Psoas muscle (tissue), 8 donors: ENCODE results near the gene IER5. TPM values are rescaled to one million over a fixed set of nuclear protein-coding genes. Genes with fewer than 3 reads are reported as not detected.

Source experiments
- ATAC-seq, 4 donors: fragments of 200-7000 bp; cut with Tn5 transposase; one replicate each; pipeline ENCODE4 v1.9.1; 2020; ENCODE audit warnings: moderate library complexity in 3 of 4, mild to moderate bottlenecking in 2 of 4
- DNase-seq, 2 donors: peaks; one replicate each; pipeline ENCODE4 v3.0.0-alpha.2; 2020
- H3K27ac ChIP-seq: fragments of 200-600 bp; one replicate; pipeline ENCODE4 v1.8.0; 2022
- H3K27me3 ChIP-seq, 3 donors: fragments of 200-600 bp in 1 of 3; one replicate each; pipeline versions ENCODE4 v1.6.1 to v1.8.0; 2013 to 2022; ENCODE audit warnings: low read length in 2 of 3, mild to moderate bottlenecking in 2 of 3, moderate library complexity in 1 of 3; ENCODE audit not compliant: insufficient read depth in 3 of 3
- H3K36me3 ChIP-seq, 2 donors: fragments of 200-600 bp in 1 of 2; one replicate each; pipeline versions ENCODE4 v1.6.1 to v1.8.0; 2013 to 2022; ENCODE audit warnings: low read depth in 1 of 2, mild to moderate bottlenecking in 1 of 2, moderate library complexity in 1 of 2; ENCODE audit not compliant: insufficient read depth in 1 of 2
- H3K4me1 ChIP-seq: fragments of 200-600 bp; one replicate; pipeline ENCODE4 v1.8.0; 2022
- H3K4me3 ChIP-seq: fragments of 200-600 bp; one replicate; pipeline ENCODE4 v1.8.0; 2022; ENCODE audit warnings: mild to moderate bottlenecking
- H3K9me3 ChIP-seq: fragments of 200-600 bp; one replicate; pipeline ENCODE4 v1.8.0; 2022
- CTCF ChIP-seq: fragments of 200-600 bp; IDR thresholded peaks from one replicate; pipeline ENCODE4 v1.8.0; 2022; ENCODE audit warnings: antibody characterized with exemption
- WGBS, 3 donors: extraction: QIAGEN DNeasy Blood & Tissue Kit; methylation state at CpG; one replicate each; pipeline versions ENCODE4 v1.1.6 to v1.1.7; 2013; 5-methylcytosine and 5-hydroxymethylcytosine counted together
- intact Hi-C, 2 donors: fragments of 100-400 bp; cut with DNase I; formaldehyde crosslinking; loops; one replicate each; pipeline versions ENCODE4 v1.11.0 to v1.14.2; 2022
- polyA plus RNA-seq, 3 donors: library from polyadenylated mRNA; stranded (reverse); fragments of 200-250 nt; gene quantifications; one replicate each; pipeline ENCODE4 v1.2.3, GENCODE V29; 2013
- total RNA-seq, 4 donors: library from RNA; stranded (reverse); fragmentation: NEBNext Ultra II Directional in 2 of 4; extraction: Animal tissue kit (Norgen Biotek cat#: 25700) in 2 of 4; gene quantifications; one replicate each; pipeline versions ENCODE4 v1.2.1 to v1.2.4, GENCODE V29; 2021 to 2023
- donor health status: healthy with polysubstance abuse.
- donor health status: DM: no; HTN: no; CAD: no; lungs with moderate emphysema.
- donor health status: Bipolar disorder and iron deficiency.
- donor health status: healthy.
- donor health status: DM: yes; HTN: yes; CAD: no.
- donor health status: DM: no; HTN: no; CAD: no.
- donor health status: DM: no; HTN: no; CAD: no.
- donor health status: DM: yes; HTN: yes; CAD: no.

Gene IER5
- total and polyA plus RNA-seq, 7 donors = 19.9 to 110 (median 37.5) TPM

GRCh38 chr1:181108304-181108867, 19.9 kb downstream of the IER5 start:
- DNase-seq = no peak
- 82 to 87% (median 85%) methylated on average over 7 of the region's 7 CpGs for WGBS, 3 donors
- no peaks in the 10 kb centered on the region for H3K9me3 ChIP-seq
- H3K27me3 ChIP-seq = no peaks in the 10 kb centered on the region
- H3K36me3 ChIP-seq = no peaks in the 10 kb centered on the region
- no peak overlapping the region for H3K27ac ChIP-seq
- no peak for TF ChIP-seq CTCF
- intact Hi-C loops = no loop called here
- no peak for ATAC-seq
- H3K4me1 ChIP-seq = peaks cover 34% of the 10 kb centered on the region
- no peak overlapping the region for H3K4me3 ChIP-seq

GRCh38 chr1:181110013-181110412, 21.5 kb downstream of the IER5 start:
- DNase-seq (no peak), ATAC-seq (no peak)
- no peak for TF ChIP-seq CTCF
- WGBS, 3 donors = 91 to 100% (median 91%) methylated on average over 2 of the region's 2 CpGs
- no peaks in the 10 kb centered on the region for H3K9me3 ChIP-seq
- intact Hi-C loops = no loop called here
- no peak overlapping the region for H3K27ac ChIP-seq
- H3K4me1 ChIP-seq = peaks cover 35% of the 10 kb centered on the region
- H3K36me3 ChIP-seq = no peaks in the 10 kb centered on the region
- no peaks in the 10 kb centered on the region for H3K27me3 ChIP-seq
- H3K4me3 ChIP-seq = no peak overlapping the region

DNA sequence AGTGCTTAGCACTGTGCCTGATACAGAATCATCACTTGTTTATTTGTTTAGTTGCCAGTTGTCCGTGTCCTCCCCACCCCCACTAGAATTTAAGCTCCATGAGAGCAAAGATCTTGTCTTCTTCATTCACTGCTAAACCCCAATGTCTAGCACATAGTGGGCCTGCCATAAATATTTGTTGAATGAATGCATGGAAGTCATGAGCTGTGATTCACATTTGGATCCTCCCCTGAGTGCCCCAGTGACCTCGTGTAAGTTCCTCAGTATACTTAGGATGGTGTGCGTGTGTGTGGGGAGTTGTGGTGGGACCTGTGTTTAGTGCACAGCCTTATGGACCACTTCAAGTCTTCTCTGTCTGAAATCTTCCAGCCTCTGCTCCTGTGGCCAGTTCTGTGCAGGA, 23.1 kb downstream of the IER5 start:
- H3K27ac ChIP-seq = peak overlapping the region; percentile 90
- WGBS, 3 donors = 57 to 70% (median 65%) methylated on average over 3 of the region's 3 CpGs
- intact Hi-C loops = no loop called here

DNA sequence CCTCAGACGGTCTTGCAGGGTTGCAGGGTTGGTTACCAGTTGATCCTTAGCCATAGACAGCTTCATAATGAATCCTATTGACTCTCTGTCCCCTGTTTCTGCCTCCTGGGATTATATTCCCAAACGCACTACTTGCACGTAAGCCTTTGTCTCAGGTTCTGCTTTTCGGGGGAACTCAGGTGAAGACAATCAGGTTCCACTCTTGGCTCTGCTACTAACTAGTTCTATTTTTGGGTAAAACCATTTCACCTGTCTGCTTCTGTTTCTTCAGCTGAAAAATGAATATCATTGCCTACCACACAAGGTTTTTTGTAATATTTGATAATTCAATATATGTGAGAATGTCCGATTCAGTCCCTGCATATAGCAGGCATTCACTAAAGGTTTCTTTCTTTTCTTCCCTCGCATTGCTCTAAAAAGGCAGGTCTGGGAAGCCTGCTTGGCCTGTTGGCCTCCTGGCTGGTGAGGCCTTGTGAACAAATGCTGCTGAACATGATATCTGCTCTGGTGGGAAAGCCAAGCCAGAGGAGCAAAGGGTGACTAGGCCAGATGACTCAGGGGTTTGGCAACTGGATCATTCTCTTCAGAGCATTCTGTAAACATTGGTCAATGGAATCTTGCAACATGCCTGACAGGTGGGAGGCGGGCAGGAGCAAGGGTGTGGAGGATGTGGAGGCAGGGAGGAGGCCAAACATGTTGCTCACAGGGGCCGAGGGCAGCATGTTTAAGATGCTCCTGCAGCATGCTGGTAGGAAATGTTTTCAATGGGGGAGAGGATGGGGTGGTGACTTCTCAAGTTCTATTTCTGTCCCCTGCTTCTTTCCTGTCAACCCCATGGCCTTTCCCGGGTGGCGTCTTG, 23.8 kb downstream of the IER5 start:
- Histone ChIP-seq H3K27ac (peak overlapping the region; percentile 90), H3K36me3 (no peaks in the 10 kb centered on the region), H3K9me3 (no peaks in the 10 kb centered on the region), H3K27me3 (no peaks in the 10 kb centered on the region), H3K4me1 (peaks cover 27% of the 10 kb centered on the region), H3K4me3 (peak overlapping the region; percentile 29)
- TF ChIP-seq CTCF = no peak
- 24 to 26% (median 24%) methylated on average over 10 of the region's 10 CpGs for WGBS, 3 donors
- peak; percentile 89 to 95 for DNase-seq
- intact Hi-C loops = no loop called here
- peak; percentile 92 to 95 (median 94) for ATAC-seq

More for the DNA sequence above, 23.1 kb downstream of the IER5 start:
- DNase-seq (no peak), ATAC-seq (peak; percentile 36 to 64 (median 64))
- no peaks in the 10 kb centered on the region for H3K27me3 ChIP-seq
- no peaks in the 10 kb centered on the region for H3K36me3 ChIP-seq
- H3K9me3 ChIP-seq = no peaks in the 10 kb centered on the region
- H3K4me1 ChIP-seq = peaks cover 27% of the 10 kb centered on the region
- H3K4me3 ChIP-seq = peak overlapping the region; percentile 29
- no peak for TF ChIP-seq CTCF
